Fibroblast of the aortic adventitia (primary cell): Measurements from ENCODE around the gene CORIN. TPM values are rescaled to one million over a fixed set of nuclear protein-coding genes. Genes with fewer than 3 reads are reported as not detected.
"Not testable (repeated sequence)": the region's sequence is repeated elsewhere in the genome, so short reads cannot be mapped to it uniquely, and the experiment has no call there.

Experiments used
- DNase-seq: peaks from one replicate; pipeline ENCODE4 v3.0.0-alpha.2; 2010; ENCODE audit warnings: low read depth
- H3K4me3 ChIP-seq: 2 replicates; pipeline ENCODE4 v1.5.1; 2011; ENCODE audit warnings: low read depth, mild to moderate bottlenecking, control low read depth, low read length, moderate library complexity
- small RNA-seq: library from RNA; depleted of rRNA; stranded (forward); fragments of <200 nt; gene quantifications from one replicate; pipeline ENCODE3, GENCODE V24; 2012
- total RNA-seq: library from RNA; depleted of rRNA; stranded (reverse); fragments of >200 nt; gene quantifications from 2 replicates; pipeline ENCODE4 v1.2.3, GENCODE V29; 2012; ENCODE audit warnings: low replicate concordance
- TF ChIP-seq, protein P1 (sequence below): IDR thresholded peaks from 2 replicates; pipeline ENCODE4 v1.5.1; 2011; ENCODE audit warnings: mild to moderate bottlenecking, low read length, control low read depth, inconsistent platforms; ENCODE audit not compliant: insufficient read depth

CORIN gene
- total RNA-seq, 1 donor, result under 0.01 TPM

DNA sequence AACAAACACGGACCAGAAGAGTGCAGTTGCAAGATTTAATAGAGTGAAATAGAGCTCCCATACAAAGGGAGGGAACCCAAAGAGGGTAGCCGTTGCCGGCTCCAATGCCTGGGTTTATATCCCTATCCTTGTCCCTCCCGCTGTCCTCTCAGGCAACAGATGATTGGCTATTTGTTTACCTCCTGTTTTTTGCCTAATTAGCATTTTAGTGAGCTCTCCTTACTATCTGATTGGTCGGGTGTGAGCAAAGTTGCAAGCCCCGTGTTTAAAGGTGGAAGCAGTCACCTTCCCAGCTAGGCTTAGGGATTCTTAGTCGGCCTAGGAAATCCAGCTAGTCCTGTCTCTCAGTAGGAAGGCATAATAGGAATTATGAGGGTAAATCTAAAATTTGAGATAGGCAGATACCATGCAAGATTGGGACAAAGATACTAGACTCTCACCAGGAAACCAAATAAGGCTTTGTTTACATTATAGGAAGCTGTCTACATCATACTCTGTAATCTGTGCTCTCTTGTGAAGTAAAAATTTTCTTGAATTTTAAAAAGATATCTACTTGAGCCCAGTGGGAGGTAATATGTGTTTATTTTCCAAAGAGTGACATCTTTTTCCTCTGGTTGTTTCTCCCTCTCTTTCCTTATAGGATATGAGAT lies 286.8 kb downstream of the CORIN start:
- DNase-seq, result peak; percentile 16

DNA sequence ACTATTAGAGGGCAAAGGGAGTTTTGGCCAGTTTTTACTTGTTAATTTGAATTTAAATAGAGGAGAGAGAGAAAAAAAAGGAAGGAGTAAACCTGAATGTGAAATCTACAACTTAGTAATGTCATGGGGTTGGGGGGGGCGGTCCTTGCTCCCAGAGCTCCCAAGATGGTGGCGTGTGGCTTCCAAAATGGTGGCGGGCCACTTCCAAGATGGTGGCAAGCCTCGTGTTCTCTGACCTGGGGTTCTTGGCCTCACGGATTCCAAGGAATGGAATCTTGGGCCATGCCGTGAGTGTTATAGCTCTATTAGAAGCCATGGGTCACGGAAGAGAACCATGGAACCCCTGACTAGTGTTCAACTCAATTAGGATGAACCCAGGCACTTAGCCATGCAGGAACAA lies 287.5 kb downstream of the CORIN start:
- DNase-seq, H3K4me3 ChIP-seq: not testable (repeated sequence)

More for the DNA sequence above, 286.8 kb downstream of the CORIN start:
- TF ChIP-seq, protein P1, sequence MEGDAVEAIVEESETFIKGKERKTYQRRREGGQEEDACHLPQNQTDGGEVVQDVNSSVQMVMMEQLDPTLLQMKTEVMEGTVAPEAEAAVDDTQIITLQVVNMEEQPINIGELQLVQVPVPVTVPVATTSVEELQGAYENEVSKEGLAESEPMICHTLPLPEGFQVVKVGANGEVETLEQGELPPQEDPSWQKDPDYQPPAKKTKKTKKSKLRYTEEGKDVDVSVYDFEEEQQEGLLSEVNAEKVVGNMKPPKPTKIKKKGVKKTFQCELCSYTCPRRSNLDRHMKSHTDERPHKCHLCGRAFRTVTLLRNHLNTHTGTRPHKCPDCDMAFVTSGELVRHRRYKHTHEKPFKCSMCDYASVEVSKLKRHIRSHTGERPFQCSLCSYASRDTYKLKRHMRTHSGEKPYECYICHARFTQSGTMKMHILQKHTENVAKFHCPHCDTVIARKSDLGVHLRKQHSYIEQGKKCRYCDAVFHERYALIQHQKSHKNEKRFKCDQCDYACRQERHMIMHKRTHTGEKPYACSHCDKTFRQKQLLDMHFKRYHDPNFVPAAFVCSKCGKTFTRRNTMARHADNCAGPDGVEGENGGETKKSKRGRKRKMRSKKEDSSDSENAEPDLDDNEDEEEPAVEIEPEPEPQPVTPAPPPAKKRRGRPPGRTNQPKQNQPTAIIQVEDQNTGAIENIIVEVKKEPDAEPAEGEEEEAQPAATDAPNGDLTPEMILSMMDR, result no peak
- no peak overlapping the region for H3K4me3 ChIP-seq

Small RNA genes lying within 50 kb of the gene (small RNA-seq; reads per million reads assigned to genes)
- gene MIR8053, result 0.64 reads per million, percentile 6 among the genes with 10 or more reads in this experiment

Other genes starting within 250 kb of the CORIN start
- gene NFXL1, start 76.5 kb upstream of the CORIN start, total RNA-seq, result 7.1 and 9.0 TPM in 2 replicates
- 0.18 TPM in 1 of 2 replicates, not detected in the other for gene CNGA1, start 178.6 kb upstream of the CORIN start, total RNA-seq
- gene NIPAL1, start 178.7 kb upstream of the CORIN start, total RNA-seq, result 0.08 and 0.90 TPM in 2 replicates